Measurements from ENCODE around the gene SHC3.

Gene SHC3

DNA sequence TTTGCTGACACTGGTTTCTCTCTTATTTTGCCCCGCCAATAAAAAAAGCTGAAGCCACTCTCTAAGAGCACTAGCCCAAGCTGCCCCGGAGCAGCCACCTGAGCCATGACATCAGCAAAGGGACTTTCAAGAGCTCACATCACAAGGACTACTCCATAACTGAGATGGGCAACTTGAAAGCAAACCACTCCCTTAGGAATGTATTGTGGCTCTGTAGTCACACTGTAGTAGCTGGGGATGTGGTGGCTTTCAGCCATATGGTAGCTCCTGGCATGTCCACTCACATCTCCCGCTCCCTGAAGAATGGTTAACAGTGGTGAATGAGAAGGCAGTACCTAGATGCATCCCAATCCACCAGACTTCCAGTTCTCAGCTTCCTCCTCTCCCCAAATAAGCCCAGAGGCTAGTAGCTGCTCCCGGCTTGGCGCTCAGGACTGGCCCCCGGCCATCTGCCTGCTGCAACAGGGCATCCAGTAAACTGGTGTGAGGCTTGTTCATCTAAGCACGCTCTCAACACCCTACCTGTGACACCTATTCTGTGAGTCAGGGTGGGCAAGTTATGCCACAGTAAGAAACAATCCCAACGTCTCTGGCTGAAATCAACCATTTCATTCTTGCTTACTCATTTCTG lies 123.6 kb downstream of the SHC3 start:
- DNase-seq (ENCODE audit: low spot score): no peak

DNA sequence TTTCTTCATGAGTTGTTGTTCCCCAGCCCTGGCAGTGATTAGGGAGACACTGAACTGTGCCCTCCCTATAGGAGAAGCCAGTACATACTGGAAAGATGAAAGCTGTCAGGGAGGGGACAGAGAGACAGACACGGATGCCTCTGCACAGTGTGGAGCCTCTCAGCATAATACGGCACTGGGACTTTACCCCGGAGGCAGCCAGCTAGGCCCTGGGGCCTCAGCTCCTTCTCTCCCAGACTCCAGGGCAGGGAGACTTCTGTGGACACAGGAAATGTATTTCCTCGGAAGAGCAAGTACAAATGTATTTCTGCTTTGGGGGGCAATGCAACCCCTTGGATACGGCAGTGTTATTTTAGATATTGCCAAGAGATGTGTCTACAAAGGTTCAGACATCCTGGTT lies 125.3 kb downstream of the SHC3 start:
- no peak for DNase-seq (ENCODE audit: low spot score)

DNA sequence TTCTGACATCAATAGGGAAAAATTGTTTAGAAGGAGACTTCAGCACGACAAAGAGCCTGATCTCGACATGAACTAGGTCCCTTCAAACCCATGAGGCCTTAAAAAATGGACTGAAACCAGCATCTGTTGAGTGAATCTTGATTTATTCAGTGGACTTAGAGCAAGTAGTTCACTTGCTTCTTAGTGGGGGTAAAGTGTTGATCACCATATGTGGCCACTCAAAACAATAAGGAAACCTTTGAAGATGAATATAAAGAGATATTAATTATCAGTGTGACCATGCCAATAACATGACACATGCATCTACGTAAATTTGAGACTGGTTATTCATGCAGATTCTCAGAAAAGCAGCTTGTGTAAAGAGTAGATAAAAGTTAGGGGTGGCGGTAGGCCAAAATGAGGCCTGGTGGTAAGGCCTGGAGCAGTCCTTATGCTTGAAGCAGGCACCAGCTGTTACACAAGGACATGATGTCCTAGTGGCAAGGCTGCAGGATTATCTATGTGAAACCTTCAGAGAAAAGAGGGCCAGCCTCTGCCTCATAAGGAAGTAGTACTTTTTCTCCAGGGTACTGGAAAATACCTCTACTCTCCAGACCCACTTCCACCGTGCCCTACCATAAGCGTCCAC lies 126.0 kb downstream of the SHC3 start:
- no peak for DNase-seq (ENCODE audit: low spot score)

DNA sequence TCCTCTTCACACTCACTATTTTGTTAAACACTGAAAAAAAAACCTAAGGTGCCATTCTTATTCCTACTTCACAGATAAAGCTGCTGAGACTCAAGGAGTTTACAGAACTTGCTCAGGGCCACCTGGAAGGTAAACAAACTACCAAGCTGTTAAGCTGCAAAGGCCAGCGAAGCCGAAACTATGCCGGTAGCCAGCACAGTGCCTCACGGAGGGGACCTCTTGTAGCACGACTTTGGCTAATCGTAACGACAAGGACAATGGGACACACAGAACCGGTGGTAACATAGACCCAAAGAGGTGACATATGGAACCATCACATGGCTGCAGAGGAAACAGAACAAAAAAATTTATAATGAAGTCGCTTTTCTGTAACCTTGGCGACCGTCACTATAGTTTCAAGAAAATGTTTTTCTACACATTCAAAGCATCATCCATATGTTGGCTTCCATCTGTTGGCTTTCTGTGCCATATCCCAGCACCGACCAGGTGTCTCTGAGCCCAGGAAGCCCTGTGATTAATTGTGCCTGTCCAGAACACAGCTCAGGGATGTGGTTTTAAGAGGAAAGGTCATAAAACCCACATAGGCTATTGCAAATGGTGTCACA lies 127.1 kb downstream of the SHC3 start:
- no peak for DNase-seq (ENCODE audit: low spot score)

DNA sequence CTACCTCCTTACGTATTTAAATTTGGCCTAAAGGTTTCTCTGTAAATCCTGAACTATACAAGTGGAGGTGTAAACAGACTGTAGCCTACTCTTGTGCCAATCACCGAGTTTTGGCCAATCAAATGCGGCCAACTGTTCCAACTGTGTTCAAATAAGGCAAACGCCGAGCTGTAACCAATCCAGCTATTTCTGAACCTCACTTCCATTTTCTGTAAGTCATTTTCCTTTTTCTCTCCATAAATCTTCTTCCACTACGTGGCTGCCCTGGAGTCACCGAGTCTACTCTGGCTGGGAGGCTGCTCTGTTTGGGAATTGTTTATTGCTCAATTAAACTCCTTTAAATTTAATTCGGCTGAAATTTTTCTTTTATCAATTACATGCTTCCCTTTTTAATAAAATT lies 129.0 kb downstream of the SHC3 start:
- no peak for DNase-seq (ENCODE audit: low spot score)

DNA sequence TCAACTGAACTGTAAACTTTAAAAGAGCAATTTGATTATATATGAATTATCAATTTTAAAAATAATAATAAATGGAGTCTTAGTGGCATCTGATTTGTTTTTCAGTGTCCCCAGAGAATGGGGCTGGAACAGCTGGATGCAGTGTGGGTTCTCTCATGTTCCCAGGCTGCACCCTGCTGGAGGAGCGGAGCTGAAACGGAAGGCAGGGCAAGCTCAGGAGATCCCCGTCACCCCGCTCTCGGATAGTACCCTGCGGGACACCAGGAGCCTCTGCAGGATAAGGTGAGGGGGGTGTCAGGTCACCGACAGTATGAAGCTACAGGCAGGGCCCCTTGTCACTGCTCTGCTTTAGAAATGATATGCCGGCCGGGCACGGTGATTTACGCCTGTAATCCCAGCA lies 130.0 kb downstream of the SHC3 start:
- DNase-seq (ENCODE audit: low spot score): no peak

DNA sequence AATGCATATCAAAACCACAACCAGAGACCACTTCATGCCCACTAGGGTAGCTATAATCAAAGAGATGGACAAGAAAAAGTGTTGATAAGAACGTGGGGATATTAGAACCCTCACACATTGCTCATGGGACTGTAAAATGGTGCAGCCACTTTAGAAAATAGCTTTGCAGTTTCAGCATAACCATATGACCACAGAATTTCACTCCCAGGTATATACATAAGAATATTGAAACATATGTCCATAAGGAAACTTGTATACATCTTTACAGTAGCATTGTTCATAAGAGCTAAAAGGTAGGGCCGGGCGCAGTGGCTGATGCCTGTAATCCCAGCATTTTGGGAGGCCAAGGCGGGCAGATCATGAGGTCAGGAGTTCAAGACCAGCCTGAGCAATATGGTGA lies 131.0 kb downstream of the SHC3 start:
- DNase-seq (ENCODE audit: low spot score): no peak

DNA sequence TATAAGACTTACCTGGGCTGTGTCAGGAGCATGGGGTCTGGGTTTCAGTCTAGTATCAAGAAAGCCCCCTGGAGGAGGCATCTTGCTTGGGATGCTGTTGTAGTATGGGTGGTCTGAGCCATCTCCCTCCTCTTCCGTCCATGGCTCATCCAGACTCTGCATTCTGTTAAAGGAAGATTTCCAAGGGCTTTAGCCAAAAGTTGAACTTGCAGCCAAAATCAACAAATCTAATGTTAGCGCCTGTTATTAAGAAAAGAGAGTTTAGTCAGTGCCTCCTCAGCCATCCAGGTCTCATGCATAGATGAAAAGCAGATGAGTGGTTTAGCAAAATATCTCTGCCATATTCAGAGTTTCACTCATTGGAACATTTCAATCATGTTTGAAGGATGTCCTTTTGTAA lies 131.8 kb downstream of the SHC3 start:
- DNase-seq (ENCODE audit: low spot score): no peak

DNA sequence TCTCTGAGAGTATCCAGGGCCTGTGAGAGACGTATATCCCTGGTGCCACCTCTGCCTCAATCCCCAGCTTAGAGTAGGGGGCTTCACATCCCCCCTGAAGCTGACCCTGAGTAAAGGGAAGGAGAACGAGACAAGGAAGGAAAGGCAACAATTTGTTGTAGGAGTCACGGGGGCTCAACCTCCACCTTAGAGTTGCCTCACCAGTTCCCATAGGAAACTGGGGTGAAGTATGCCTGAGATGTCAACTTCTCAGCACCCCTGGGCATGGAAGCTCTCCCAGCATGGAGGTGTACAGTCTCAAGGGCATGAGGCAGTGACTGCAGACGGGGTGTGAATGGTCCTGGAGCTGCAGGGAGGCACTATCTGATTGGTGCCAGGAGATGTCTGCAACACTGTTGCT lies 133.7 kb downstream of the SHC3 start:
- no peak for DNase-seq (ENCODE audit: low spot score)

DNA sequence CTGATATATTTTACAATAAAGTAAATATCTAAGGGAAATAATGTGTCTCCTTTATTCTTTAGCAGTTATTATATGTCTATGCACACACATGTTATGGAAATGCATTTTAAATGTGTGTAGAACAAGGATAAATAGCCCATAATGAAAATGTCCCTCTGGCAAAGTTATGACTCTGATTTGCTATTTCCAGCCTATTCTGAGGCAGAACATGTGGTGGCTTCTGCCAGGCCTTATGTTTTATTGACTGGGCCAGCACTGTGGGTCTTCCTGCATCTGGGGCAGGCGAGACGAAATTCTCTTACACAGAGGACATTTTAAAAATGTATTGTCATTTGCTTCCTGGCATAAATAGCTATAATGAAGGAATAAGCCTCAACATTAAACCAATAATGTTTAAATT lies 134.5 kb downstream of the SHC3 start:
- DNase-seq (ENCODE audit: low spot score): no peak

DNA sequence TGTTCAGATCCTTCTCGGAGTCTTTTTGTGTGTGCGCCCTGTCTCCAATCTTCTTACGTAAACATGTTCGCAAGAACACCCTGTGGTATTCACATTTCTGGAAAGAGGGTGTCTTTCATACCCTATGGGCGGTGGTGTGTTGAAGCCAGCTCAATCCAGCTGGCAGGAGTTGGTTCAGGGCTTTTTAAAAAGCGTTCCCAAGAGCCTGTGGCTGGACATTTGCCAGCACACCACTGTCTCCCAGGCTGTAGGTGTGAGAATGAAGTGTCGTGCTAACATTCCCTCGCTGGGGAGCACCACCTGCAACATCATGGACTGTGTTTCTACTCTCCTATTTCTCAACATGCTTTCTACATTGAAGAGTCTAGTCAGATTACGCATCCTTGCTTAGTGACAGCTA lies 135.6 kb downstream of the SHC3 start:
- DNase-seq (ENCODE audit: low spot score): no peak

DNA sequence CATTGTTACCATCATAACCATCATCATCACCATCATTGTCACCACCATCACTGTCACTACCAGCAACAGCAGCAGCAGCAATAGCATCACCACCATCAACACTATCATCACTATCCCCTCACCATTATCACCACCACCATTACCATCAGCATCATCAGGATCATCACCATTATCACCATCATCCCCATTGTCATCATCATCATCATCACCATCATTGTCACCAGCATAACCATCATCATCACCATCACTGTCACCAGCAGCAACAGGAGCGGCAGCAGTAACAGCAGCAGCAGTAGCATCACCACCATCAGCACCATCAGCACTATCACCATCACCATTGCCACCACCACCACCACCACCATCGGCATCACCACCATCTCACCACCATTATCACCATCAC lies 139.0 kb downstream of the SHC3 start:
- DNase-seq (ENCODE audit: low spot score): no peak

DNA sequence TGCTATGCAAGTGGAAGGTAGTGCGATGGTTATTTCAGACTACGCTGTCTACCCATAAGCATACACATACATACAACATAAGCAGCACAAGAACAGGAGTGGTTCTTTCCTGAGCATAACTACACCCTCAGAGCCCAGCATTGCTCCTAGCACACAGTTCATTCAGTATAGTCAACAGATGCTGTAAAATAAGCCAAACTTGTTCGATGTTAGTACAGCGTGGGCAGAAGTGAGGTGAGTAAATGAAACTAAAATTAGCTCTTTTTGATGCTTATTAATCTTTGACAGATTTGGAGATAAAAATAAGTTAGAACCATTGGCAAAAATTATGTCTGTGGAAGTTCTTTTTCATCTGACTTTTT lies 139.5 kb downstream of the SHC3 start:
- no peak for DNase-seq (ENCODE audit: low spot score)

DNA sequence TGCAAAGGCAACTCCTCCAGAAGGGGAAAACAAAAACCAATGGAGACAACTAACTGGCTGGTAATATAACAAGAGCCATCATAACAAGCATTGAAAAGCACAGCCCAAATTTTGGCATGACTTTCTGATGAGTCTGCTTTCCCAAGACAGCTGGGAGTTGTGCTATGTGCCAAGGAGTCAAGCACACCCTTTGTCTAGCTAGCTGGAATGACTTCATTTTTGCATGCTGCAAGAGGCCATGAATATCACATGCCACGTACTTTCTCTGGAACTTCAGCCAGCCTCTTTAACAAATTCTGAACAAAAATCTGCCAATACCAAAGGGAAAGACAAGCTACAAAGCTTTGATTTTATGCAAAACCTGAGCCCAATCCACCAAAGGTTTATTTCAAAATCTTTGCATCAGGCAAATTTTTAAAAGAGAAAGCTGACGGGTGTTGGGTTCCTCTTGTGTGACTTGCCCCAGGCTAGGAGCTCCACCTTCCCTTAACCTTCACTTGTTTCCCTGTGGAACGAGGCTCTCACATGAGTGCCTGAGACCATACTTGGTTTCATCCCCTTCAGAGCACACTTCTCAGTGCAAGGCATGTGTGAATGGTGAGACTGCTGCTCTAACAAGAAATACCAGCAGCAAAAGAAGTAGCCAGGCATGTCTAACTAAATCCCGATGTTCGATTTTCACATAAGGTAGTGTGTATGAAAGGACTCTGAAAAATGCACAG lies 140.1 kb downstream of the SHC3 start:
- DNase-seq (ENCODE audit: low spot score): no peak

DNA sequence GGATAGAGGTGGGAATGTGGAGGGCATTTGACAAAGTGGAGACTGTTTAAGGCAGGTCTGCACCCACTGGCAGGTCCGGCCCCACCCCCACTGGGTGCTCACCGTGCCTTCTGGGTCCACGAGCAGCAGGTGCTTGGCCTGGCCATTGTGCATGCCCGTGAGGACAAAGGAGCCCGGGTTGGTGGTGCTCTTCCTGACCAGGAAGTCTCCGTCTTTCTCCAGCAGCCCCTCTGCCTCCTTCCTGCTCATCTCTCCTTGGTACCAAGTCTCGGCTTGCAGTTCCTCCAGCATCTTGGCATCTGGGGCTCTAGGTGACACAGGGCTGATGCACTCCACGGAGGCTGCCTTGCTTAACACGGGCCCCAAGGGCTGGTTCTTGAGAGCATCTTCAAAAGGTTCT lies 140.7 kb downstream of the SHC3 start:
- no peak for DNase-seq (ENCODE audit: low spot score)

DNA sequence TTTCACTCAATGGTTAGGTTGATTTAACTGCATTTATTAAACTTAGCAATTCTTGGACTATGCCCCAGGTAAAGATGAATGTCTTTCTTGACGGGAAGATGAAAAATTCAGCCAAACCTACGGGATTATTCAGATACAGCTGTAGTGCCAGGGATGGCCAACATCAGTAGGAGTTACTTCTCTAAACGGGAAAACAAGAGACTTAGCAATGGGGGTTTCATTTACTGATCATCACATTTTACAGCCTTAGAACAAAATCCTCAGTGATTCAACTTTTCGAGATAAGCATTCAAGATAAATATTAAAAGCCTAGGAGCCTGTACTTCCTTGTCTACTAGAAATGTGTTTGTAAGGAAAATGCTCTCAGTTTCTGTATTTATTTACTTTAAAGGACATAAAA lies 141.3 kb downstream of the SHC3 start:
- DNase-seq (ENCODE audit: low spot score): no peak

DNA sequence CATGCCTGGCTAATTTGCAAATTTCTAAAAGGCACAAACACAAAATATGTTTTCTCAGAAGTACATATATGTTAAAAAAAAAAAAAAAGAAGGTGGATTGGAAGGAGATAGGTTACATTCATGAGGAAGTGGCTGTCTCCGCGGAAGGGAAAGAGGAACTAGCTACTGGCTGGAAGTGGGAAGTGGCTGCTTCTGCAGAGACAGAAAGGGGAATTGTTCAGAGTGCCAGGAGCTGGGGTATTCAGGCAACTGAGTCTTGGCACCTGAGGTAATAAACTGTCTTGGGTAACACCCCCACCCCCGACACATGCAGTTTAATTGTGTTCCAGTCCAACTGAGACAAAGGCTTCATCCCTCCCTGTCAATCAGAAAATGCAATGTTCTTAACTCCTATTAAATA lies 141.7 kb downstream of the SHC3 start:
- peak; percentile 22 for DNase-seq (ENCODE audit: low spot score)

DNA sequence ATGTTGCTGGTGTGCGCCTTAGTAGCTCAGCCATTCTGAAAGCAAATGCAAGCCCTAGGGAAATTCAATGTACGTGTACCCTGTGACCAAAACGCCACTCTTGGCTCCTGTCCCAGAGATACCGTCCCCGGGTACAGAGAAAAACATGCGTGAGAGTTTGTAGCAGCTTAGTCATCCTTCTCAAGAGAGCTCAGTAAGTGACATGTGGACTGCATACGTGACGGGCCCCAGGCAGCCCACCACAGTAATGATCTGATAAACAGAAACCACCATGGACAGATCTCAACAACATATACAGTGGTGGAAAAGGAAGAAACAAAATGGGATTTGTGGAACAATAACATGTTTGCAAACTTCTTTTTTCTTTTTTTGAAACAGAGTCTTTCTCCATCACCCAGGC lies 142.2 kb downstream of the SHC3 start:
- no peak for DNase-seq (ENCODE audit: low spot score)

DNA sequence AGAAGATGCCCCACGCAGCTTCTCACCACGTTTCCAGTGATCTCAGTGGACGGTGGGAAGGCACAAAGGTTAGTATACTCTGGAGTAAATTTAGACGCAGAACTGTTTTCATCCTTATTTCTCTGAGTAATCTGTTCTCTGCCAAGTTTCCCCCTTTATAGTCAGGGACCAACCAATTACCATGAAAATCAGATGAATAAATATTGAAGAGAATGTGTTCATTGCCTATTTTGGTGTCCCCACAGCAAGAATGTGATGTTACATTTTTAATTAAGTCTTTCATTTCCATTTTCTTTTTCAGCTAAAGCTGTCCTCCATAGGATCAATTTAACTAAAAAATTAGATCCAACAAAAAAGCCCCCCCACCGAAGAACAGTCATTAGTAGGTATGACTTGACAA lies 146.0 kb downstream of the SHC3 start:
- no peak for DNase-seq (ENCODE audit: low spot score)

DNA sequence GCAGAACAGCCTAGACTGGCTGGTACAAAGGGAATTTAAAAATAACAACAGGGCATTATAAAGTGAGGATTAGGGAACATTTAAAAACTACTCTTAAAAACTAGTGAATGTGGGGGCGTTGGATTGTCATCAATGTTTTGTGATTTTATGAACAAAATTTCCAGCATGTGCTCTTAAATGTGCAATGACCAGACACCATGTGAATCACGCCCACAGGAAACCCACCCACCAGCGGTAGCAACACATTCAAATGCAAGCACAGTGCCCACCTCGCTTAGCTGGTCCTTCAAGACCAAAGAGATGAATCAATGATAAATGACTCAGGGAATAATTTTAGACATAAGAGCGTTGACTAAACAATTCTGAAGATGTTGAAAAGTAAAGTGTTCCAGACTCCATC lies 146.4 kb downstream of the SHC3 start:
- no peak for DNase-seq (ENCODE audit: low spot score)

DNA sequence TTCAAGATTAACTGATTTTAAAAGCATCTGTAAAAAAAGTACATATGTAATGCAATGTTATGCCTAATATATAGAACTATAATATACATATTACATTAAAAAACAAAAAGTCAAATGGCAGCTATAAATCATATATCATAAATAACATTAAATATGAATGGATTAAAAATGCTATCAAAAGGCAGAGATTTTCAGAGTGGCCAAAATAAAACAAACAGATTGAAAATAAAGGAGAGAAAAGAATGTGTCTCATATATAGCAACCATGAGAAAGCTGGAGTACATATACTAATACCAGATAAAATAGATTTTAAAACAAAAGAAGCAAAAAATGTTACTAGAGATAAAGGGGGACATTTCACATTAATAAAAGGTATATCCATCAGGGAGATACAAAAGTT lies 148.8 kb downstream of the SHC3 start:
- DNase-seq (ENCODE audit: low spot score): no peak

DNA sequence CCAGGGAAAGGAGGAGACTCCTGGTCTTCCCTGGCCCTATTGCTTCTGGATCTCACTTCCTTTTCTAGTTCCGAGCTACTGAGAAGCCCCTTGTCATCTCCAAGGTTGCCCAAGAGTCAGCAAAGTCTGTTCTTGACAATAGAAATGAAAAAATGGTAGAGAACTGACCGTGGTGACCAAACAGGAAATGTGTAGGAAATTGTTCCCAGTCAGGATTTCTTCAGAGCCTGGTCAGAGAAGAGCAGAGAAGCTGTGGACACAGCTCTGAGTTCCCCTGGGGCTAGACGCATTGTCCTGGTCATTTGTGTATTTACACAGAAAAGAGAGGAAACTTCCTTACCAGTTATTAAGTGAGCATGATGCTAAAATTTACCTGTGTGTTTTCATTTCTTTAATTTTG lies 151.7 kb downstream of the SHC3 start:
- DNase-seq (ENCODE audit: low spot score): no peak

DNA sequence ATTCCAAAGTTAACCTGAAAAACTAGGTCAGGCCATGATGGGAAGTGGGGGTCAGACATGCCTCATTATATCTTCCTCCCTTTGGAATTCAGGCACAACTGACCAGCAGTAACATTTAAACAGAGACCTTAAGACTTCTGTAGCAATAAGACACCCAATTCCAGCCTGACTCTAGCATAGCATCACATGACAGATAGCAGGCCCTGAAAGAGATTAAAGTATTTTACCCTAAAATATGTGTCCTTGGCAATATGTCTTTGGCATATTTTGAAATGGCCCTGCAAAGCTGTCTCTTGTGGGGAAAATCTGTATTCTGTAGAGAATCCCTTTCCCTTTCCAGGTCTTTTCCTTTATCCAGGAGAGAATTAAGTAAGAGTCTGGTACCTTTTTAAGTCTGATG lies 153.1 kb downstream of the SHC3 start:
- no peak for DNase-seq (ENCODE audit: low spot score)

DNA sequence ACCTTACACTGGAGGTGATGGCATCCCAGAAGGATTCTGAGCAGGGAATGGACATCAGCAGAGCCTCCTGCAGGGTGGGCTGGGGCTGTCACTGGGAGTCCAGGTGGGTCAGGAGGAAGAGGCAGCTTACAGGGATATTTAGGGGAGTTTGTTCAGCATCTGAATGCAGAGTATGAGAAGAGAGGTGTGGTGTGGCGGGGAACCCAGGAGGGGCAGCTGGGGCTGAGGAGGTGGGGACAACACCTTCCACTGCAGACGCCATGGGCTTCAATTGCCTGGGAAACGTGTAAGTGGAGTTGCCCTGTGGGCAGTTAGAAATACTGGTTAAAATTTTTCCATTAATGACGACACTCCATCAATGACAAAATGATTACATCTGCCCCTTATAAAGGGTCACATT lies 153.9 kb downstream of the SHC3 start:
- DNase-seq (ENCODE audit: low spot score): no peak

Data from germinal center (tissue), 1 donor.